Tibial nerve (tissue), 4 donors: Measurements from ENCODE around the gene DNAJC22.

Source experiments
- CTCF ChIP-seq, 5 experiments: fragments of 200-600 bp in 3 of 5; fragments of 450-650 bp in 2 of 5; sonication (generic) in 3 of 5; IDR thresholded peaks; one replicate each; pipeline ENCODE4 v1.5.1; 2016 to 2019; ENCODE audit warnings: antibody characterized with exemption in 5 of 5, mild to moderate bottlenecking in 3 of 5, moderate library complexity in 2 of 5
- EP300 ChIP-seq, 2 donors: sonication (generic); formaldehyde crosslinking; IDR thresholded peaks; one replicate each; pipeline ENCODE4 v1.6.1; 2017; ENCODE audit warnings: antibody characterized with exemption in 2 of 2, mild to moderate bottlenecking in 1 of 2
- POLR2A ChIP-seq, 2 donors: fragments of 450-650 bp; IDR thresholded peaks; one replicate each; pipeline ENCODE4 v1.6.1; 2017; ENCODE audit warnings: antibody characterized with exemption in 2 of 2, mild to moderate bottlenecking in 2 of 2, moderate library complexity in 2 of 2

DNA sequence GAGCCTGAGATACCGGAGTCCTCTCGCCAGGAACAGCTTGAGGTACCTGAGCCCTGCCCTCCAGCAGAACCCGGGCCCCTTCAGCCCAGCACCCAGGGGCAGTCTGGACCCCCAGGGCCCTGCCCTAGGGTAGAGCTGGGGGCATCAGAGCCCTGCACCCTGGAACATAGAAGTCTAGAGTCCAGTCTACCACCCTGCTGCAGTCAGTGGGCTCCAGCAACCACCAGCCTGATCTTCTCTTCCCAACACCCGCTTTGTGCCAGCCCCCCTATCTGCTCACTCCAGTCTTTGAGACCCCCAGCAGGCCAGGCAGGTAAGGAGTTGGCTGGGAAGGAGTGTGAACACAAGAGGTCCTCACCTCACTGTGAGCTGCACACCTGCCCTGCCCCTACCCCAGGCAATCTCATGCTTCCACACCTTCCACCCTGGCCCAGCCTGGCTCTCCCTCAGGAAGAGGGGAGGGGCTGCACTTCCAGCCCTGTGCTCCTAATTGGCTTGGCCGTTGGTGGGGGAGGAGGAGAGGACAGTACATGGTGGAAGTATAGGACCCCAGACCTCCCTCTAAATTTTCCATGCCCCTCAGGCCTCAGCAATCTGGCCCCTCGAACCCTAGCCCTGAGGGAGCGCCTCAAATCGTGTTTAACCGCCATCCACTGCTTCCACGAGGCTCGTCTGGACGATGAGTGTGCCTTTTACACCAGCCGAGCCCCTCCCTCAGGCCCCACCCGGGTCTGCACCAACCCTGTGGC lies 15.9 kb upstream of the DNAJC22 start:
- TF ChIP-seq CTCF (IDR thresholded peaks at IDR 0.05) (no peak), POLR2A (IDR thresholded peaks at IDR 0.05) (no peak), EP300 (IDR thresholded peaks at IDR 0.05) (no peak)
